ENCODE measurements around the gene TCEANC2. TPM values are rescaled to one million over a fixed set of nuclear protein-coding genes. Genes with fewer than 3 reads are reported as not detected.

TCEANC2 gene
- total RNA-seq, 1 experiment from 2014 or later, result 5.3 TPM

GRCh38 chr1:54010415-54011117, 42.8 kb upstream of the TCEANC2 start:
- Histone ChIP-seq H3K9me2 (replicated peaks; ENCODE audit: insufficient read depth, low read length) (no peaks in the 10 kb centered on the region), H3K4me3 (ENCODE audit: low read length) (no peak overlapping the region), H4K20me1 (ENCODE audit: insufficient read depth, low read depth, low read length) (no peaks in the 10 kb centered on the region), H3K27me3 (ENCODE audit: low read length) (no peaks in the 10 kb centered on the region), H3K4me1 (ENCODE audit: low read length) (no peaks in the 10 kb centered on the region), H3K36me3 (ENCODE audit: insufficient read depth, low read length) (no peaks in the 10 kb centered on the region), H3K9ac (ENCODE audit: low read length) (no peak overlapping the region), H3K9me3 (ENCODE audit: low read length) (no peaks in the 10 kb centered on the region), H3K79me2 (ENCODE audit: low read length) (no peaks in the 10 kb centered on the region), H3K4me2 (ENCODE audit: low read depth, low read length, poor library complexity, severe bottlenecking) (no peak overlapping the region), H3K27ac (ENCODE audit: low read length) (no peak overlapping the region), H2AFZ (ENCODE audit: low read length) (no peak overlapping the region)
- DNase-seq, result no peak

GRCh38 chr1:54011316-54012007, 41.9 kb upstream of the TCEANC2 start:
- no peak for DNase-seq
- H3K9me3 ChIP-seq (ENCODE audit: low read length), result no peaks in the 10 kb centered on the region
- H4K20me1 ChIP-seq (ENCODE audit: insufficient read depth, low read depth, low read length), result no peaks in the 10 kb centered on the region
- no peaks in the 10 kb centered on the region for H3K79me2 ChIP-seq (ENCODE audit: low read length)
- no peak overlapping the region for H3K27ac ChIP-seq (ENCODE audit: low read length)
- no peak overlapping the region for H3K4me2 ChIP-seq (ENCODE audit: low read depth, low read length, poor library complexity, severe bottlenecking)
- no peak overlapping the region for H3K4me3 ChIP-seq (ENCODE audit: low read length)
- H3K27me3 ChIP-seq (ENCODE audit: low read length), result no peaks in the 10 kb centered on the region
- no peaks in the 10 kb centered on the region for H3K4me1 ChIP-seq (ENCODE audit: low read length)
- no peak overlapping the region for H3K9ac ChIP-seq (ENCODE audit: low read length)
- H2AFZ ChIP-seq (ENCODE audit: low read length), result no peak overlapping the region
- no peaks in the 10 kb centered on the region for H3K9me2 ChIP-seq (replicated peaks; ENCODE audit: insufficient read depth, low read length)
- no peaks in the 10 kb centered on the region for H3K36me3 ChIP-seq (ENCODE audit: insufficient read depth, low read length)

GRCh38 chr1:54012008-54012325, 41.4 kb upstream of the TCEANC2 start:
- Histone ChIP-seq H4K20me1 (ENCODE audit: insufficient read depth, low read depth, low read length) (no peaks in the 10 kb centered on the region), H2AFZ (ENCODE audit: low read length) (no peak overlapping the region), H3K27ac (ENCODE audit: low read length) (no peak overlapping the region), H3K36me3 (ENCODE audit: insufficient read depth, low read length) (no peaks in the 10 kb centered on the region), H3K27me3 (ENCODE audit: low read length) (no peaks in the 10 kb centered on the region), H3K9me2 (replicated peaks; ENCODE audit: insufficient read depth, low read length) (no peaks in the 10 kb centered on the region), H3K4me1 (ENCODE audit: low read length) (no peaks in the 10 kb centered on the region), H3K4me2 (ENCODE audit: low read depth, low read length, poor library complexity, severe bottlenecking) (no peak overlapping the region), H3K9ac (ENCODE audit: low read length) (no peak overlapping the region), H3K4me3 (ENCODE audit: low read length) (no peak overlapping the region), H3K79me2 (ENCODE audit: low read length) (no peaks in the 10 kb centered on the region), H3K9me3 (ENCODE audit: low read length) (no peaks in the 10 kb centered on the region)
- no peak for DNase-seq

GRCh38 chr1:54012863-54013262, 40.5 kb upstream of the TCEANC2 start:
- no peak overlapping the region for H3K9ac ChIP-seq (ENCODE audit: low read length)
- H3K36me3 ChIP-seq (ENCODE audit: insufficient read depth, low read length), result no peaks in the 10 kb centered on the region
- H3K9me3 ChIP-seq (ENCODE audit: low read length), result no peaks in the 10 kb centered on the region
- H3K27ac ChIP-seq (ENCODE audit: low read length), result no peak overlapping the region
- H3K79me2 ChIP-seq (ENCODE audit: low read length), result no peaks in the 10 kb centered on the region
- no peak overlapping the region for H3K4me2 ChIP-seq (ENCODE audit: low read depth, low read length, poor library complexity, severe bottlenecking)
- no peaks in the 10 kb centered on the region for H3K9me2 ChIP-seq (replicated peaks; ENCODE audit: insufficient read depth, low read length)
- H3K27me3 ChIP-seq (ENCODE audit: low read length), result no peaks in the 10 kb centered on the region
- H3K4me1 ChIP-seq (ENCODE audit: low read length), result no peaks in the 10 kb centered on the region
- H4K20me1 ChIP-seq (ENCODE audit: insufficient read depth, low read depth, low read length), result no peaks in the 10 kb centered on the region
- H2AFZ ChIP-seq (ENCODE audit: low read length), result no peak overlapping the region
- H3K4me3 ChIP-seq (ENCODE audit: low read length), result no peak overlapping the region
- DNase-seq, result no peak

GRCh38 chr1:54013393-54014008, 39.9 kb upstream of the TCEANC2 start:
- no peaks in the 10 kb centered on the region for H3K4me1 ChIP-seq (ENCODE audit: low read length)
- H3K4me2 ChIP-seq (ENCODE audit: low read depth, low read length, poor library complexity, severe bottlenecking), result no peak overlapping the region
- H3K4me3 ChIP-seq (ENCODE audit: low read length), result no peak overlapping the region
- no peaks in the 10 kb centered on the region for H4K20me1 ChIP-seq (ENCODE audit: insufficient read depth, low read depth, low read length)
- no peaks in the 10 kb centered on the region for H3K27me3 ChIP-seq (ENCODE audit: low read length)
- H3K9ac ChIP-seq (ENCODE audit: low read length), result no peak overlapping the region
- no peaks in the 10 kb centered on the region for H3K36me3 ChIP-seq (ENCODE audit: insufficient read depth, low read length)
- H3K9me2 ChIP-seq (replicated peaks; ENCODE audit: insufficient read depth, low read length), result no peaks in the 10 kb centered on the region
- no peaks in the 10 kb centered on the region for H3K9me3 ChIP-seq (ENCODE audit: low read length)
- no peak overlapping the region for H2AFZ ChIP-seq (ENCODE audit: low read length)
- DNase-seq, result no peak
- H3K27ac ChIP-seq (ENCODE audit: low read length), result no peak overlapping the region
- H3K79me2 ChIP-seq (ENCODE audit: low read length), result no peaks in the 10 kb centered on the region

GRCh38 chr1:54014009-54014629, 39.3 kb upstream of the TCEANC2 start:
- Histone ChIP-seq H3K79me2 (ENCODE audit: low read length) (no peaks in the 10 kb centered on the region), H2AFZ (ENCODE audit: low read length) (no peak overlapping the region), H3K4me1 (ENCODE audit: low read length) (no peaks in the 10 kb centered on the region), H3K36me3 (ENCODE audit: insufficient read depth, low read length) (no peaks in the 10 kb centered on the region), H3K9me3 (ENCODE audit: low read length) (no peaks in the 10 kb centered on the region), H3K4me2 (ENCODE audit: low read depth, low read length, poor library complexity, severe bottlenecking) (no peak overlapping the region), H3K9ac (ENCODE audit: low read length) (no peak overlapping the region), H3K27ac (ENCODE audit: low read length) (no peak overlapping the region), H3K9me2 (replicated peaks; ENCODE audit: insufficient read depth, low read length) (no peaks in the 10 kb centered on the region), H3K4me3 (ENCODE audit: low read length) (no peak overlapping the region), H4K20me1 (ENCODE audit: insufficient read depth, low read depth, low read length) (no peaks in the 10 kb centered on the region), H3K27me3 (ENCODE audit: low read length) (no peaks in the 10 kb centered on the region)
- no peak for DNase-seq

- no peaks in the 10 kb centered on the region for H3K79me2 ChIP-seq (ENCODE audit: low read length)
- H3K27me3 ChIP-seq (ENCODE audit: low read length), result no peaks in the 10 kb centered on the region
- no peak overlapping the region for H3K4me3 ChIP-seq (ENCODE audit: low read length)
- no peaks in the 10 kb centered on the region for H3K36me3 ChIP-seq (ENCODE audit: insufficient read depth, low read length)
- no peaks in the 10 kb centered on the region for H3K9me3 ChIP-seq (ENCODE audit: low read length)
- DNase-seq, result no peak
- H3K9ac ChIP-seq (ENCODE audit: low read length), result no peak overlapping the region
- no peaks in the 10 kb centered on the region for H3K9me2 ChIP-seq (replicated peaks; ENCODE audit: insufficient read depth, low read length)
- no peak overlapping the region for H3K4me2 ChIP-seq (ENCODE audit: low read depth, low read length, poor library complexity, severe bottlenecking)
- H4K20me1 ChIP-seq (ENCODE audit: insufficient read depth, low read depth, low read length), result no peaks in the 10 kb centered on the region
- no peaks in the 10 kb centered on the region for H3K4me1 ChIP-seq (ENCODE audit: low read length)
- H3K27ac ChIP-seq (ENCODE audit: low read length), result no peak overlapping the region
- H2AFZ ChIP-seq (ENCODE audit: low read length), result no peak overlapping the region
These were observed 36.8 kb upstream of the TCEANC2 start for GRCh38 chr1:54016343-54017282.
